Measurements from ENCODE around the gene CCDC107. TPM values are rescaled to one million over a fixed set of nuclear protein-coding genes. Genes with fewer than 3 reads are reported as not detected.
A peak's percentile ranks its signal among the peaks of the same experiment; 100 is the strongest.

Gene CCDC107
- total and polyA plus RNA-seq, 2 of the 13 experiments (the other 11 are each of a cell fraction or from before 2014, with no cell fraction given): 7.1 to 15.2 TPM

GRCh38 chr9:35690614-35691333 is 32.7 kb downstream of the CCDC107 start (continued):
- TF ChIP-seq RBFOX2 (IDR thresholded peaks at IDR 0.05; ENCODE audit: low read depth, low read length): peak; percentile 62
- TF ChIP-seq ZBTB7A (CRISPR knock-in tag; IDR thresholded peaks at IDR 0.05): 0 out of 2 replicates have a peak, but pooled peaks have one; percentile 8
- peak; percentile 45; the same call in 1 of the 2 replicates for TF ChIP-seq ZFY (CRISPR knock-in tag; IDR thresholded peaks at IDR 0.05)
- TF ChIP-seq, protein P1, sequence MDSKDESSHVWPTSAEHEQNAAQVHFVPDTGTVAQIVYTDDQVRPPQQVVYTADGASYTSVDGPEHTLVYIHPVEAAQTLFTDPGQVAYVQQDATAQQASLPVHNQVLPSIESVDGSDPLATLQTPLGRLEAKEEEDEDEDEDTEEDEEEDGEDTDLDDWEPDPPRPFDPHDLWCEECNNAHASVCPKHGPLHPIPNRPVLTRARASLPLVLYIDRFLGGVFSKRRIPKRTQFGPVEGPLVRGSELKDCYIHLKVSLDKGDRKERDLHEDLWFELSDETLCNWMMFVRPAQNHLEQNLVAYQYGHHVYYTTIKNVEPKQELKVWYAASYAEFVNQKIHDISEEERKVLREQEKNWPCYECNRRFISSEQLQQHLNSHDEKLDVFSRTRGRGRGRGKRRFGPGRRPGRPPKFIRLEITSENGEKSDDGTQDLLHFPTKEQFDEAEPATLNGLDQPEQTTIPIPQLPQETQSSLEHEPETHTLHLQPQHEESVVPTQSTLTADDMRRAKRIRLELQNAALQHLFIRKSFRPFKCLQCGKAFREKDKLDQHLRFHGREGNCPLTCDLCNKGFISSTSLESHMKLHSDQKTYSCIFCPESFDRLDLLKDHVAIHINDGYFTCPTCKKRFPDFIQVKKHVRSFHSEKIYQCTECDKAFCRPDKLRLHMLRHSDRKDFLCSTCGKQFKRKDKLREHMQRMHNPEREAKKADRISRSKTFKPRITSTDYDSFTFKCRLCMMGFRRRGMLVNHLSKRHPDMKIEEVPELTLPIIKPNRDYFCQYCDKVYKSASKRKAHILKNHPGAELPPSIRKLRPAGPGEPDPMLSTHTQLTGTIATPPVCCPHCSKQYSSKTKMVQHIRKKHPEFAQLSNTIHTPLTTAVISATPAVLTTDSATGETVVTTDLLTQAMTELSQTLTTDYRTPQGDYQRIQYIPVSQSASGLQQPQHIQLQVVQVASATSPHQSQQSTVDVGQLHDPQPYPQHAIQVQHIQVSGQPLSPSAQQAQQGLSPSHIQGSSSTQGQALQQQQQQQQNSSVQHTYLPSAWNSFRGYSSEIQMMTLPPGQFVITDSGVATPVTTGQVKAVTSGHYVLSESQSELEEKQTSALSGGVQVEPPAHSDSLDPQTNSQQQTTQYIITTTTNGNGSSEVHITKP (CRISPR knock-in tag; IDR thresholded peaks at IDR 0.05; ENCODE audit: low read depth): 0 out of 2 replicates have a peak, but pooled peaks have one; percentile 14
- TF ChIP-seq UBTF (CRISPR knock-in tag; IDR thresholded peaks at IDR 0.05): 0 out of 2 replicates have a peak, but pooled peaks have one; percentile 19
- TF ChIP-seq DRAP1 (CRISPR knock-in tag; IDR thresholded peaks at IDR 0.05): no peak
- TF ChIP-seq ZNF543 (CRISPR knock-in tag; IDR thresholded peaks at IDR 0.05): 0 out of 2 replicates have a peak, but pooled peaks have one; percentile 20
- TF ChIP-seq ZSCAN31 (CRISPR knock-in tag; IDR thresholded peaks at IDR 0.05; ENCODE audit: low read depth): 0 out of 2 replicates have a peak, but pooled peaks have one; percentile 12
- TF ChIP-seq GLI4 (CRISPR knock-in tag; IDR thresholded peaks at IDR 0.05; ENCODE audit: borderline replicate concordance): no peak
- TF ChIP-seq, protein P2, sequence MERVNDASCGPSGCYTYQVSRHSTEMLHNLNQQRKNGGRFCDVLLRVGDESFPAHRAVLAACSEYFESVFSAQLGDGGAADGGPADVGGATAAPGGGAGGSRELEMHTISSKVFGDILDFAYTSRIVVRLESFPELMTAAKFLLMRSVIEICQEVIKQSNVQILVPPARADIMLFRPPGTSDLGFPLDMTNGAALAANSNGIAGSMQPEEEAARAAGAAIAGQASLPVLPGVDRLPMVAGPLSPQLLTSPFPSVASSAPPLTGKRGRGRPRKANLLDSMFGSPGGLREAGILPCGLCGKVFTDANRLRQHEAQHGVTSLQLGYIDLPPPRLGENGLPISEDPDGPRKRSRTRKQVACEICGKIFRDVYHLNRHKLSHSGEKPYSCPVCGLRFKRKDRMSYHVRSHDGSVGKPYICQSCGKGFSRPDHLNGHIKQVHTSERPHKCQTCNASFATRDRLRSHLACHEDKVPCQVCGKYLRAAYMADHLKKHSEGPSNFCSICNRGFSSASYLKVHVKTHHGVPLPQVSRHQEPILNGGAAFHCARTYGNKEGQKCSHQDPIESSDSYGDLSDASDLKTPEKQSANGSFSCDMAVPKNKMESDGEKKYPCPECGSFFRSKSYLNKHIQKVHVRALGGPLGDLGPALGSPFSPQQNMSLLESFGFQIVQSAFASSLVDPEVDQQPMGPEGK (CRISPR knock-in tag; IDR thresholded peaks at IDR 0.05): peak; percentile 96
- 0 out of 2 replicates have a peak, but pooled peaks have one; percentile 25 for TF ChIP-seq GATA4 (IDR thresholded peaks at IDR 0.05; ENCODE audit: borderline replicate concordance, low read depth)
- 0 out of 2 replicates have a peak, but pooled peaks have one; percentile 35 for TF ChIP-seq PHF20 (CRISPR knock-in tag; IDR thresholded peaks at IDR 0.05)
- TF ChIP-seq SRF (IDR thresholded peaks at IDR 0.05; ENCODE audit: low read depth, low read length): peak; percentile 86
- TF ChIP-seq, protein P3, sequence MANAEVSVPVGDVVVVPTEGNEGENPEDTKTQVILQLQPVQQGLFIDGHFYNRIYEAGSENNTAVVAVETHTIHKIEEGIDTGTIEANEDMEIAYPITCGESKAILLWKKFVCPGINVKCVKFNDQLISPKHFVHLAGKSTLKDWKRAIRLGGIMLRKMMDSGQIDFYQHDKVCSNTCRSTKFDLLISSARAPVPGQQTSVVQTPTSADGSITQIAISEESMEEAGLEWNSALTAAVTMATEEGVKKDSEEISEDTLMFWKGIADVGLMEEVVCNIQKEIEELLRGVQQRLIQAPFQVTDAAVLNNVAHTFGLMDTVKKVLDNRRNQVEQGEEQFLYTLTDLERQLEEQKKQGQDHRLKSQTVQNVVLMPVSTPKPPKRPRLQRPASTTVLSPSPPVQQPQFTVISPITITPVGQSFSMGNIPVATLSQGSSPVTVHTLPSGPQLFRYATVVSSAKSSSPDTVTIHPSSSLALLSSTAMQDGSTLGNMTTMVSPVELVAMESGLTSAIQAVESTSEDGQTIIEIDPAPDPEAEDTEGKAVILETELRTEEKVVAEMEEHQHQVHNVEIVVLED (CRISPR knock-in tag; IDR thresholded peaks at IDR 0.05; ENCODE audit: borderline replicate concordance): no peak
- peak in 1 of 2 experiments; percentile 42; a peak in 1 of 4 replicates for TF ChIP-seq POLR2A (IDR thresholded peaks at IDR 0.05; ENCODE audit: insufficient read depth in 1 of 2, low read depth in 2 of 2, low read length in 2 of 2)
- peak; percentile 60; the same call in 1 of the 2 replicates for TF ChIP-seq PHF8 (CRISPR knock-in tag; IDR thresholded peaks at IDR 0.05)
- TF ChIP-seq ERF (CRISPR knock-in tag; IDR thresholded peaks at IDR 0.05): 0 out of 2 replicates have a peak, but pooled peaks have one; percentile 14
- TF ChIP-seq NRL (CRISPR knock-in tag; IDR thresholded peaks at IDR 0.05; ENCODE audit: borderline replicate concordance): 0 out of 2 replicates have a peak, but pooled peaks have one; percentile 37
